ENCODE data around the gene LCN15. TPM values are rescaled to one million over a fixed set of nuclear protein-coding genes. Genes with fewer than 3 reads are reported as not detected.

LCN15 gene
- total and polyA plus RNA-seq, 8 donors: 0.06 to 0.18 (median 0.07) TPM; not detected in 3

DNA sequence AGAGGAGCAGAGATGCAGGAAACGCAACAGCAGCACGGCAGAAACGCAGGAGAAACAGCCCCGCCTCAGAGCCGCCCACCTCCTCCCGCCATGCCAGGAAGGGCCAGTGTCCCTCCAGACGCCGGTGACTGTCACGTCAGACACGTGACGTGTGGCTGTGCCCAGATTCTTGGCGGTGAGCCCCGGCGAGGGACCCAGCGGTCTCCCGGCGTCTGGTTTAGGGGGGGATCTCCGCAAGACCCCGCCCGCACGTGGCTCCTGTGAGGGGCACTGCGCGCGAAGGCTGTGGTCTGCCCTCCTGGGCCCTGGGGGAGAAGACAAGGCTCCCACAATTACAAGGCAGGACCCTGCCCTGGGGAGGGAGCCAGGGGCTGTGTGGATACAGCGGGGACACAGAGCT lies 3.9 kb downstream of the LCN15 start:
- DNase-seq: peak in 1 of 4 donors; percentile 72
- H3K4me3 ChIP-seq: no peak overlapping the region
- intact Hi-C loops (cut with DNase I): no loop called here
- no peaks in the 10 kb centered on the region for H3K36me3 ChIP-seq
- H3K4me1 ChIP-seq: no peaks in the 10 kb centered on the region
- ATAC-seq: no peak
- H3K27ac ChIP-seq: no peak overlapping the region
- peaks cover 0 to 42% of the 10 kb centered on the region in 2 donors for H3K27me3 ChIP-seq
- TF ChIP-seq, protein P1, sequence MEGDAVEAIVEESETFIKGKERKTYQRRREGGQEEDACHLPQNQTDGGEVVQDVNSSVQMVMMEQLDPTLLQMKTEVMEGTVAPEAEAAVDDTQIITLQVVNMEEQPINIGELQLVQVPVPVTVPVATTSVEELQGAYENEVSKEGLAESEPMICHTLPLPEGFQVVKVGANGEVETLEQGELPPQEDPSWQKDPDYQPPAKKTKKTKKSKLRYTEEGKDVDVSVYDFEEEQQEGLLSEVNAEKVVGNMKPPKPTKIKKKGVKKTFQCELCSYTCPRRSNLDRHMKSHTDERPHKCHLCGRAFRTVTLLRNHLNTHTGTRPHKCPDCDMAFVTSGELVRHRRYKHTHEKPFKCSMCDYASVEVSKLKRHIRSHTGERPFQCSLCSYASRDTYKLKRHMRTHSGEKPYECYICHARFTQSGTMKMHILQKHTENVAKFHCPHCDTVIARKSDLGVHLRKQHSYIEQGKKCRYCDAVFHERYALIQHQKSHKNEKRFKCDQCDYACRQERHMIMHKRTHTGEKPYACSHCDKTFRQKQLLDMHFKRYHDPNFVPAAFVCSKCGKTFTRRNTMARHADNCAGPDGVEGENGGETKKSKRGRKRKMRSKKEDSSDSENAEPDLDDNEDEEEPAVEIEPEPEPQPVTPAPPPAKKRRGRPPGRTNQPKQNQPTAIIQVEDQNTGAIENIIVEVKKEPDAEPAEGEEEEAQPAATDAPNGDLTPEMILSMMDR (IDR thresholded peaks at IDR 0.05): no peak
- H3K9me3 ChIP-seq: peaks cover 0 to 1% of the 10 kb centered on the region in 2 donors

DNA sequence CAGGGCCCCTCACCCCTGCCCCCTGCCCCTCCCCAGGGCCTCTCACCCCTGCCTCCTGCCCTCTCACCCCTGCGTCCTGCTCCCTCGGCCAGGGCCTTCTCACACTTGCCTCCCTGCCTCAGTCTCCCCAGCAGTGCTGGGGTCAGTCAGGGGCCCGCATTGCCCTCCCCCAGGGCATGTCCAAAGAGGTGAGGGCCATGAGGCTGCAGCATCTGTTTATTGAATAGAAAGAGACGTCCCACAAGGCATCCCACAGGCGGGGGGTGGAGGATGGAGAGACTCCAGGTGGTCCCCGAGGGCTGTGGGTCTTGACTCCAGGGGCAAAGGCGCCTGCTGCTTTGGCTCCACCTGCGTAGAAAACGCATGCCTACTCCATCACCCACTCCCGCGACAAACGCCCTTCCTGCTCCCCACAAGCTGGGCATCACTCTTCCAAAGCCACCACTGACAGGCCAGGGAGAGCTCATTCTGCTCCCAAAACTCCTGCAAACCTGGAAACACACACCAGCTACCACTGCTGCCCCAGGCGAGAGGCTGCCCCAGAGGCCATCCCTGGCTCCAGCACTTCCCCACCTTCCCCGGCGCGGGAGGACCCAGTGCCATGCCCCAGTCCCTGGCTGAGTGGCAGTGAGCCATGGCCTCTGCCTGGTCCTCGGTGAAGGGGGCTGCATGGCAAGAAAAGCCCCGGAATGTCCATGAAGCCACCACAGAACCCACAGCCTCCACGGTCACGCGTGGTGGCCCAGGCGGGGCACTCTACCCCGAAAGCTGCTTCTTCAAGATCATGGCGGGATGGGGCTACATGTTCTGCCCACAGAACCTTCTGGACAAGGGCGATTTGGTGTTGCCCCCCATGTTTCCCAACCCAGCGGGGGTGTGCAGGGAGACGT lies 4.6 kb downstream of the LCN15 start:
- Histone ChIP-seq H3K27ac (no peak overlapping the region), H3K4me1 (no peaks in the 10 kb centered on the region), H3K27me3 (peaks cover 0 to 48% of the 10 kb centered on the region in 2 donors), H3K9me3 (peaks cover 0 to 1% of the 10 kb centered on the region in 2 donors), H3K36me3 (no peaks in the 10 kb centered on the region), H3K4me3 (no peak overlapping the region)
- no peak for ATAC-seq
- intact Hi-C loops (cut with DNase I): no loop called here
- TF ChIP-seq, protein P1 (IDR thresholded peaks at IDR 0.05): no peak
- DNase-seq: peak in 1 of 4 donors; percentile 58

DNA sequence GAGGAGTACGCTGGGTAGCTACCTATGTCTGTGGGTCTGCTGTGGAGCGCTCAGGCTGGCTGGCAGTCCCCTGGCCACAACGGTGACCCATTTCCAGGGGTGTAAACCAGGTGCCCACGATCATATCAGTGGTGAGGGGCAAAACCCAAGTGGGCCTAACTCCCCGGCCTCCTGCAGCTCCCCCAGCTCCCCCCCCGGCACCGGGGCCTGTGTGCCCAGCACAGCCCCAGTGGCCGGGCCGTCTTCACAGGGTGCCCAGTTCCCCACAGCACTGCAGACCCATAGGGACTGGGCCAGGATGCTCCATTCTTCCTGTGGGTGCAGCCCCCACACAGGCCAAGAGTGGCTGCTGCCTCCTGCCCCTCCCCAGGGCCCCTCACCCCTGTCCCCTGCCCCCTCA lies 5.3 kb downstream of the LCN15 start:
- ATAC-seq: no peak
- peak in 1 of 4 donors; percentile 67 for DNase-seq
- Histone ChIP-seq H3K36me3 (no peaks in the 10 kb centered on the region), H3K4me3 (no peak overlapping the region), H3K27me3 (peaks cover 0 to 48% of the 10 kb centered on the region in 2 donors), H3K27ac (no peak overlapping the region), H3K9me3 (peaks cover 0 to 1% of the 10 kb centered on the region in 2 donors), H3K4me1 (no peaks in the 10 kb centered on the region)
- intact Hi-C loops (cut with DNase I): no loop called here
- TF ChIP-seq, protein P1 (IDR thresholded peaks at IDR 0.05): no peak

DNA sequence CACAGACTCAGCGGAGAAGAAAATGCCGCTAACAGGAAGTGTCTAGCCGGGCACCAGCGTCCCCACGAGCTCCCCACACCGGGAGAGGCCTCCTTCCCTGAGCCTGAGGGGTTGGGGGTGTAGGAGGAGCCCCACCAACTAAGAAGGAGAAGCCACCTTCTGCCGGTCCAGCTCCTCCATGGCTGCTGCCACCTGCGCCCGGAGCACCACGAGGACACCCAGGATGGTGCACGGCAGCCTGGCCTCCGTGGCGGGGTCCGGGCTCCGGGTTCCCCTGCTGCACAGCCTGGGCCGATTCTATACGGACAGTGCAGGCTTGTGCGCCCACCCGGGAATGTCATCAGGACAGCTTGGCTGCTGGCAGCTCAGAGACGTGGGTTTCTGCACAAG lies 6.6 kb downstream of the LCN15 start:
- intact Hi-C loops (cut with DNase I): no loop called here
- H3K36me3 ChIP-seq: no peaks in the 10 kb centered on the region
- TF ChIP-seq, protein P1 (IDR thresholded peaks at IDR 0.05): no peak
- no peak overlapping the region for H3K4me3 ChIP-seq
- H3K27ac ChIP-seq: no peak overlapping the region
- H3K9me3 ChIP-seq: peaks cover 0 to 1% of the 10 kb centered on the region in 2 donors
- no peaks in the 10 kb centered on the region for H3K4me1 ChIP-seq
- ATAC-seq (no peak), DNase-seq (peak in 1 of 4 donors; percentile 71)
- H3K27me3 ChIP-seq: peaks cover 0 to 38% of the 10 kb centered on the region in 2 donors

DNA sequence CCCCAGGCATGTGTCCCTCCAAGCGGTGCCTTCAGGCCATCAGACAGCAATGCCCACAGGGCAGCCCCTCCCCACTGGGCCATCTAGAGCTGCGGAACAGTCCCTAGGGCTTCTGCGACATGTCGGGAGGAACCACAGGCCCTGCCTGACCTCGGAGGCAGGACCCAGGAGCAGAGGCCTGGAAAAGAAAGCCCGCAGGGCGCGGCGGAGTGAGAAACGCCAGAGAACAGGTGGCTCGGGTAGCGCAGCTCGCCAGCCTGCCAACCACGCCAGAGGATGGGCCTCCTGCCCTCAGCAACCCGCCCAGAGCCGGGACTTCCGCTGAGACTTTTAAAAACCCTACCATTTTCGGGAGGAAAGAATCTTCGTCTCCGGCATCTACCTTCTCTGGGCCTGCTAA lies 7.0 kb downstream of the LCN15 start:
- intact Hi-C loops (cut with DNase I): no loop called here
- Histone ChIP-seq H3K36me3 (no peaks in the 10 kb centered on the region), H3K27ac (no peak overlapping the region), H3K9me3 (peaks cover 0 to 4% of the 10 kb centered on the region in 2 donors), H3K4me1 (no peaks in the 10 kb centered on the region), H3K4me3 (no peak overlapping the region), H3K27me3 (peaks cover 0 to 34% of the 10 kb centered on the region in 2 donors)
- TF ChIP-seq, protein P1 (IDR thresholded peaks at IDR 0.05): no peak
- ATAC-seq: no peak
- DNase-seq: peak in 1 of 4 donors; percentile 43

All from left lung (tissue), 10 donors.